Nucleus accumbens (tissue), 56 donors: Measurements from ENCODE around the gene MND1.
"Not testable (repeated sequence)": the region's sequence is repeated elsewhere in the genome, so short reads cannot be mapped to it uniquely, and the experiment has no call there.

Source experiments
- DNase-seq, 56 donors: peaks; one replicate each; lab custom pipeline; 2025; lab: John Stamatoyannopoulos, UW

MND1 gene

GRCh38 chr4:153432965-153433753, 88.7 kb downstream of the MND1 start:
- peak in 9 of 56 donors; percentile 1 to 23 (median 5) for DNase-seq

GRCh38 chr4:153433754-153434105, 89.2 kb downstream of the MND1 start:
- no peak for DNase-seq

GRCh38 chr4:153434190-153434589, 89.7 kb downstream of the MND1 start:
- no peak for DNase-seq

- no peak for DNase-seq
These were observed 94.6 kb downstream of the MND1 start for GRCh38 chr4:153438916-153439756.

- DNase-seq: no peak
These were observed 95.3 kb downstream of the MND1 start for GRCh38 chr4:153439831-153440230.

GRCh38 chr4:153440475-153440874, 96.0 kb downstream of the MND1 start:
- DNase-seq: no peak

GRCh38 chr4:153447175-153447905, 102.9 kb downstream of the MND1 start:
- no peak for DNase-seq

- no peak for DNase-seq
These were observed 103.7 kb downstream of the MND1 start for GRCh38 chr4:153448003-153448731.

- DNase-seq: no peak
These were observed 104.8 kb downstream of the MND1 start for GRCh38 chr4:153449338-153449737.

- no peak for DNase-seq
These were observed 106.0 kb downstream of the MND1 start for GRCh38 chr4:153450544-153450917.

GRCh38 chr4:153451145-153451544, 106.7 kb downstream of the MND1 start:
- DNase-seq: not testable (repeated sequence)

- no peak for DNase-seq
These were observed 107.6 kb downstream of the MND1 start for GRCh38 chr4:153451911-153452657.

GRCh38 chr4:153452658-153453378, 108.3 kb downstream of the MND1 start:
- DNase-seq: no peak

GRCh38 chr4:153453402-153453801, 108.9 kb downstream of the MND1 start:
- no peak for DNase-seq

GRCh38 chr4:153458969-153459368, 114.5 kb downstream of the MND1 start:
- DNase-seq: no peak

- DNase-seq: not testable (repeated sequence)
These were observed 117.1 kb downstream of the MND1 start for GRCh38 chr4:153461549-153461948.

GRCh38 chr4:153464068-153464467, 119.6 kb downstream of the MND1 start:
- no peak for DNase-seq
